HepG2 (cell line): ENCODE measurements around the gene CC2D1A. TPM values are rescaled to one million over a fixed set of nuclear protein-coding genes. Genes with fewer than 3 reads are reported as not detected.
A peak's percentile ranks its signal among the peaks of the same experiment; 100 is the strongest.

Source experiments
- ATAC-seq: fragments of 200-7000 bp; cut with Tn5 transposase; 3 replicates; pipeline ENCODE4 v1.9.1; 2020; ENCODE audit warnings: mild to moderate bottlenecking, moderate library complexity
- BruUV-seq: library from RNA; stranded (reverse); fragments of 400-500 nt; replicated peaks from 2 replicates; lab custom pipeline; 2021; lab: Mats Ljungman, UMichigan
- CTCF ChIA-PET: fragments of 300-600 bp; formaldehyde crosslinking; extraction: SDS; loops from one replicate; lab custom pipeline; 2021; ENCODE audit warnings: low total read pairs, inconsistent platforms, low intra/inter-chr PET ratio; lab: Yijun Ruan, JAX
- POLR2A ChIA-PET: fragments of 350-600 bp; sonication (Branson Sonifier 250); formaldehyde crosslinking; loops from one replicate; lab custom pipeline; 2020; ENCODE audit warnings: antibody characterized with exemption, inconsistent platforms; lab: Yijun Ruan, JAX
- DNase-seq: peaks from one replicate; pipeline ENCODE4 v3.0.0-alpha.2; 2015; ENCODE audit warnings: low spot score
- FAIRE-seq: peaks from 3 replicates; lab custom pipeline; 2011; peaks lifted over from hg19 to GRCh38; lab: Jason Lieb, UNC
- H2AFZ ChIP-seq: one replicate; pipeline ENCODE4 v1.6.1; 2011; ENCODE audit warnings: low read length, inconsistent platforms
- H3K27ac ChIP-seq: fragments of 300-600 bp; 3 replicates; pipeline ENCODE4 v1.8.0; 2011; ENCODE audit warnings: mixed run types, mild to moderate bottlenecking, mixed read lengths, low read length, inconsistent platforms; ENCODE audit not compliant: insufficient read depth; ENCODE audit errors: extremely low read length
- H3K27me3 ChIP-seq, 2 experiments: fragments of 200-600 bp in 1 of 2; 2 replicates in 1 of 2; 3 replicates in 1 of 2; pipeline versions ENCODE4 v1.6.0 to v1.8.0; 2011; ENCODE audit warnings: low read length in 2 of 2, mild to moderate bottlenecking in 2 of 2, moderate library complexity in 2 of 2, inconsistent platforms in 1 of 2; ENCODE audit not compliant: insufficient read depth in 2 of 2, control insufficient read depth in 1 of 2
- H3K36me3 ChIP-seq, 2 experiments: fragments of 200-600 bp in 1 of 2; replicated peaks in 1 of 2; 2 replicates in 1 of 2; 3 replicates in 1 of 2; pipeline versions ENCODE4 v1.5.1 to v1.8.0; 2011; ENCODE audit warnings: low read length in 2 of 2, inconsistent platforms in 1 of 2; ENCODE audit not compliant: insufficient read depth in 2 of 2, control insufficient read depth in 1 of 2
- H3K4me1 ChIP-seq: 2 replicates; pipeline ENCODE4 v1.5.1; 2012; ENCODE audit warnings: low read length, inconsistent platforms; ENCODE audit not compliant: insufficient read depth
- H3K4me2 ChIP-seq: 2 replicates; pipeline ENCODE4 v1.6.0; 2011; ENCODE audit warnings: low read depth, low read length, inconsistent platforms
- H3K4me3 ChIP-seq, 3 experiments: fragments of 200-600 bp in 1 of 3; sonication (generic), shearing (Covaris generic) in 1 of 3; replicated peaks in 1 of 3; 2 replicates each; pipeline ENCODE4 v1.5.1; 2011 to 2016; ENCODE audit warnings: low read length in 3 of 3, inconsistent platforms in 2 of 3, low read depth in 2 of 3, mild to moderate bottlenecking in 2 of 3, control low read depth in 1 of 3, mixed read lengths in 1 of 3; ENCODE audit not compliant: insufficient read depth in 1 of 3
- H3K79me2 ChIP-seq: one replicate; pipeline ENCODE4 v1.6.1; 2011; ENCODE audit warnings: low read length, inconsistent platforms; ENCODE audit not compliant: insufficient read depth
- H3K9ac ChIP-seq: 2 replicates; pipeline ENCODE4 v1.6.0; 2011; ENCODE audit warnings: mild to moderate bottlenecking, low read depth, low read length, inconsistent platforms; ENCODE audit not compliant: insufficient read depth
- H3K9me3 ChIP-seq: 2 replicates; pipeline ENCODE4 v1.5.1; 2012; ENCODE audit warnings: mild to moderate bottlenecking, low read length
- H4K20me1 ChIP-seq: 2 replicates; pipeline ENCODE4 v1.6.0; 2011; ENCODE audit warnings: inconsistent platforms, mild to moderate bottlenecking, low read length, moderate library complexity; ENCODE audit not compliant: insufficient read depth
- CERS6 ChIP-seq: sonication (generic); formaldehyde crosslinking; IDR thresholded peaks from 2 replicates; pipeline ENCODE4 v1.5.0; 2020; ENCODE audit warnings: missing genetic modification reagents
- CTCF ChIP-seq: sonication (generic); formaldehyde crosslinking; IDR thresholded peaks from 2 replicates; pipeline ENCODE4 v1.5.0; 2020; ENCODE audit warnings: mild to moderate bottlenecking, missing genetic modification reagents, moderate library complexity
- HNRNPLL ChIP-seq: fragments of 200-400 bp; formaldehyde crosslinking; IDR thresholded peaks from 2 replicates; pipeline ENCODE4 v1.6.1; 2017; ENCODE audit warnings: mild to moderate bottlenecking, low read depth, low read length; ENCODE audit not compliant: poor library complexity, severe bottlenecking
- MTA1 ChIP-seq: sonication (generic); formaldehyde crosslinking; IDR thresholded peaks from 2 replicates; pipeline ENCODE4 v1.4.0; 2020; ENCODE audit warnings: missing genetic modification reagents, mild to moderate bottlenecking, borderline replicate concordance
- STAG1 ChIP-seq: sonication (generic); formaldehyde crosslinking; IDR thresholded peaks from 2 replicates; pipeline ENCODE4 v1.4.0; 2020; ENCODE audit warnings: missing genetic modification reagents
- ZBTB7A ChIP-seq: sonication (generic); formaldehyde crosslinking; IDR thresholded peaks from 2 replicates; pipeline ENCODE4 v1.8.0; 2022; ENCODE audit warnings: mild to moderate bottlenecking, missing genetic modification reagents
- ZFP36 ChIP-seq: fragments of 150-350 bp; IDR thresholded peaks from 2 replicates; pipeline ENCODE4 v1.6.1; 2018; ENCODE audit warnings: borderline replicate concordance, low read length, low read depth; ENCODE audit not compliant: partially characterized antibody
- ZNF160 ChIP-seq: sonication (generic); formaldehyde crosslinking; IDR thresholded peaks from 2 replicates; pipeline ENCODE4 v1.8.0; 2022; ENCODE audit warnings: mild to moderate bottlenecking, inconsistent platforms, missing genetic modification reagents
- ZNF232 ChIP-seq: sonication (generic); formaldehyde crosslinking; IDR thresholded peaks from 2 replicates; pipeline ENCODE4 v1.4.0; 2020; ENCODE audit warnings: missing genetic modification reagents, borderline replicate concordance
- ZSCAN22 ChIP-seq: sonication (generic); formaldehyde crosslinking; IDR thresholded peaks from 2 replicates; pipeline ENCODE4 v1.4.0; 2020; ENCODE audit warnings: mild to moderate bottlenecking, missing genetic modification reagents
- WGBS: methylation state at CpG from one replicate; pipeline ENCODE4 v1.1.6; 2017; ENCODE audit warnings: low lambda C conversion rate; 5-methylcytosine and 5-hydroxymethylcytosine counted together
- in situ Hi-C: cut with HindIII; loops from 2 replicates; pipeline ENCODE4 v1.10.0; 2017; ENCODE audit warnings: low pct_unique_long_range_greater_than_20kb; ENCODE audit not compliant: extremely low pct_ligation_motif_present
- intact Hi-C: fragments of 100-400 bp; cut with micrococcal nuclease; formaldehyde crosslinking; loops from one replicate; pipeline ENCODE4 v1.10.0; 2022; ENCODE audit not compliant: unreplicated experiment
- polyA plus RNA-seq, 8 experiments: library from polyadenylated mRNA; depleted of rRNA in 3 of 8; stranded (reverse) in 7 of 8; unstranded in 1 of 8; fragments of >200 nt; fragmentation: Illumina TruSeq in 4 of 8; extraction: Trizol in 4 of 8; gene quantifications; 2 replicates each; pipeline versions ENCODE4 v1.2.1 to v1.2.3, GENCODE V29; 2011 to 2016; ENCODE audit warnings: low read depth in 4 of 8, missing spikeins in 1 of 8, mixed read lengths in 1 of 8; ENCODE audit not compliant: insufficient read depth in 1 of 8
- total RNA-seq, 5 experiments: library from RNA; depleted of rRNA; stranded (reverse); fragments of >200 nt; fragmentation: Illumina TruSeq; extraction: Trizol; gene quantifications; 2 replicates each; pipeline ENCODE4 v1.2.3, GENCODE V29; 2016; ENCODE audit warnings: low read depth in 1 of 5

CC2D1A gene
- total and polyA plus RNA-seq, 2 of the 13 experiments (the other 11 are each of a cell fraction or from before 2014, with no cell fraction given), result 9.7 to 11.5 TPM

GRCh38 chr19:13952931-13953531 lies 47.0 kb downstream of the CC2D1A start:
- Histone ChIP-seq H3K9me3 (no peaks in the 10 kb centered on the region), H3K9ac (peak overlapping the region; percentile 68), H4K20me1 (no peaks in the 10 kb centered on the region), H3K27me3 (no peaks in the 10 kb centered on the region; a peak in 1 of 5 replicates), H3K79me2 (peaks cover 14% of the 10 kb centered on the region), H2AFZ (no peak overlapping the region), H3K4me2 (peak overlapping the region; percentile 94), H3K36me3 (peaks cover 13 to 32% of the 10 kb centered on the region in 2 experiments; a peak in 4 of 5 replicates), H3K4me1 (peaks cover 10% of the 10 kb centered on the region), H3K27ac (no peak overlapping the region), H3K4me3 (peak overlapping the region; percentile 92 to 98 (median 95))
- ATAC-seq (peak; percentile 8; the same call in 1 of the 3 replicates), DNase-seq (no peak), FAIRE-seq (no peak)
- WGBS, result 8% methylated on average over 8 of the region's 13 CpGs
- TF ChIP-seq ZNF232 (0 out of 2 replicates have a peak, but pooled peaks have one; percentile 27), ZNF160 (no peak), ZBTB7A (CRISPR knock-in tag) (0 out of 2 replicates have a peak, but pooled peaks have one; percentile 28), HNRNPLL (peak; percentile 19), MTA1 (CRISPR knock-in tag) (0 out of 2 replicates have a peak, but pooled peaks have one; percentile 31), ZSCAN22 (peak; percentile 98), STAG1 (peak; percentile 50), CTCF (CRISPR knock-in tag) (peak; percentile 41), CERS6 (CRISPR knock-in tag) (0 out of 2 replicates have a peak, but pooled peaks have one; percentile 33), ZFP36 (no peak)
- in situ Hi-C loops, result loop anchor here (5.0 kb wide), 1 partner anchor 71 kb away; no protein-coding TSS in a partner anchor
- ChIA-PET CTCF (no interaction called here), POLR2A (interaction anchor here (1.0 to 2.0 kb wide), 4 partner anchors 54 to 128 kb away, joined by 3 to 6 read pairs (median 5); partner anchors contain the start of gene MISP3)
- intact Hi-C loops, result loop anchor here (1.0 to 2.0 kb wide), 2 partner anchors 53 to 72 kb away; partner anchors contain the start of gene RFX1
- no TSS peak for BruUV-seq
